GM18507 (cell line): ENCODE results near the gene RGS6.

Experiments used
- DNase-seq: peaks from one replicate; pipeline ENCODE4 v3.0.0; 2011; ENCODE audit warnings: low read depth; ENCODE audit not compliant: insufficient read length; ENCODE audit errors: extremely low spot score
- FAIRE-seq: peaks from 2 replicates; lab custom pipeline; 2011; peaks lifted over from hg19 to GRCh38; lab: Jason Lieb, UNC

The RGS6 gene

DNA sequence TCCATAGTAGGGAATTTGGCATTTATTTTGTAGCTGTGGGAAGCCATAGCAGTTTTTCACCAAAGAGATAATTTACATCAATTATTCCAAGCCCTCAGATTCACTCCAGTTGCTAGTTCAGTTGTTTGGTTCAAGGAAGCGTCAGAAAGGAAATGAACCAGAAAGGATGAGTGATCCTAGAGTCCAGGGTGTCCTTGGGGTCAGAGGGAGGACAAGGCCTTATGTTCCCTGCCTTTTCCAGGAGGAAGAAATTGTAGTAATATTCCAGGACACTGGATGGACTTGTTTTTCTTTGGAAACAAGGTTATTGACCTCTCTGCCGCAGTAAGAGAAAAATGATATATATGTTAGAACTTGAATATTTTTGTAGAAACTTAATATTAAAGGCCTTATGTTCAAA, 409.5 kb downstream of the RGS6 start:
- no peak for DNase-seq

DNA sequence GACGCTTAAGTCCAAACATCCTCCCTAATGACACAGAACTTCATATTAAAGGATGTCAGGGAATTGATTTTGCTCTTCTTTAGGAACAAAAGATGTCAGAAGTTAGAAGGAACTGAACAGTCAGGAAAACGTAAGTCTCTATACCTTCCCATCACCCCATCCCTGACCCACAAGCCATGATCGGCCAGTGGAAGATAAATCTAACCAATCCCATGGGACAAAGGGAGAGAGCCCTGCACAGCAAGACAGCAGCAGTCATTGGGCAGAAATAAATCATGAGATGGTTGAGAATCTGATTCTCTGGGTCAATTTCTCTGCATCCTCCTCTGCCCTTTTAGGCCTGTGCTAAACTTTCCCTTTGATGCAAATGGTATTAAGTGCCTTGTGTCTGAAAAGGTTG, 414.9 kb downstream of the RGS6 start:
- FAIRE-seq (no peak), DNase-seq (no peak)

More for the DNA sequence above, 409.5 kb downstream of the RGS6 start:
- no peak for FAIRE-seq

DNA sequence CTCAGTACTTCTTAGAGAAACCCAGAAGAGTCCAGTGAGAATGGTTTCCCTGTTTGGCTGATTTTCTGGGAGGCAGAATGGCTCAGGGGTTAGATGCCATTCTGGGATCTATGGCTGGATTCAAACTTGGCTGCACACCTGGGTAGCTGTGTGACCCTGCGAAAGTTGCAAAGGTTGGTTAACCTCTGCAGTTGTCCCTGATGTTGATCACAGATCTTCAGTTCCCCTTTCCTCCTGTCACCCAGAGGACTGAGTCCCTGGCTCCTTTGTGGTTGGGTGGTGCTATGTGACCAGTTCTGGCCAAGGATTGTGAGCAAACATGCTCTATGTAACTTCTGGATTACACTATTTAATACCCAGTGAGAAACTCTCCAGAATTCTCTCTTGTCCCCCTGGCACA, 418.0 kb downstream of the RGS6 start:
- no peak for FAIRE-seq

DNA sequence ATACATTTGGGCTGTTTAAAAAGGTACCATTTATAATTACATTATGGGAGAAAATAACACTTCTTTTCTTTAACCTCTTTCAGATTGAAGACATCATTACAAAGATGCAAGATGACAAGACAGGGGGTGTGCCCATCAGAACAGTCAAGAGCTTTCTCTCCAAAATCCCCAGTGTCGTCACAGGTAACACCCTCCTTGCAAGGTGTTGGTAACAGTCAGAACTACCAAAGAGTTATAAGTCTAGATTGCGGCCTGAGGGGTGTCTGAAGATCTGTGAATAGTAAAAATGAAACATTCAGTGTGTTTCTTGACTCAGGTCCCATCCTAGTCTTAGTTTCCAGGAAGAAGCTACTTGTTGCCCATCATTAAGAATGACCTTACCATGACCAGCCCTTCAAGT, 419.8 kb downstream of the RGS6 start:
- no peak for DNase-seq
- no peak for FAIRE-seq

More for the DNA sequence above, 418.0 kb downstream of the RGS6 start:
- no peak for DNase-seq

DNA sequence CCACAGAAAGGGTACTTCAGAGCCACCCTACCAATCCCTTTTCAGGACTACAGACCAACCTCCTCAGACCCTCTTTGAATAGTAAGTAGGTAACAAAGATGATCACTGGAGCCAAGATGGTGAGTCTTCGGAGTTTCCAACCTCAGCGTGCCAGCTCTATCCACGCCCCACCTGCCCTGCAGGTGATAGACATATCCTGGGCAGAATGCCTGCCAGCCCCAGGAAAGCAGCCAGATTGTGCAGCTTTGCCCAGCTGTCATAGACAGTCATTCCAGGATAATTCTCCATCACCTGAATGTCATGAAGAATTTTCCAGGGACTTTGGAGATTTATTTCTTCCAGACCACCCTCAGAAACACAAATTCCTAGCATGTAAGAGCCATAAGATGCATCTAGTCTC, 434.4 kb downstream of the RGS6 start:
- no peak for DNase-seq
- FAIRE-seq = no peak

DNA sequence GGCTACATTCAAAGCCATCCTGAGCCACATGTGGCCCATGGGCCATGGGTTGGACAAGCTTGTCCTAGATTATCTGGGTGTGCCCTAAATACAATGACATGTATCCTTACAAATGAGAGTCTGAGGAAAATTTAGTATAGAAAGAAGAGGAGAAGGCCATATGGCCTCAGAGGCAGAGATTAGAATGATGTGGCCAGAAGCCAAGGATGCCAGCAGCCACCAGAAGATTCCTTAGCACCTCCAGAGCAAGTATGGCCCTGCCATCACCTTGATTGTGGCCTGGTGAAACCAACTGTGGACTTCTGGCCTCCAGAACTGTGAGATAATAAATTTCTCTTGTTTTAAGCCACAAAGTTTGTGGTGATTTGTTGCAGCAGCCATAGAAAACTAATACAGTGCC, 436.9 kb downstream of the RGS6 start:
- no peak for DNase-seq
- no peak for FAIRE-seq

DNA sequence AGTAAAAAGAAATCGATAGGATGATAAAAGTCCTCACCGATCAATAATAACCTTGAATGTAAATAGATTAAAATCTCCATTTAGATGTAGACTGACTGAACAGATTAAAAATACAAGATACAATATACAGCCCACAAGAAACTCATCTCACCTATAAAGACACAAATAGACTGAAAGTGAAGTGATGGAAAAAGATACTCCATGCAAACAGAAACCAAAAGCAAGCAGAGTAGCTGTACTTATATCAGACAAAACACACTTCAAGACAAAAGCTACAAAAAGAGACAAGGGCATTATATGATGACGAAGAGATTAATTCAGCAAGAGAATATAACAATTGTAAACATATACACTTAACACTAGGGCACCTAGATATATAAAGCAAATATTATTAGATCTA, 444.8 kb downstream of the RGS6 start:
- FAIRE-seq (no peak), DNase-seq (no peak)

DNA sequence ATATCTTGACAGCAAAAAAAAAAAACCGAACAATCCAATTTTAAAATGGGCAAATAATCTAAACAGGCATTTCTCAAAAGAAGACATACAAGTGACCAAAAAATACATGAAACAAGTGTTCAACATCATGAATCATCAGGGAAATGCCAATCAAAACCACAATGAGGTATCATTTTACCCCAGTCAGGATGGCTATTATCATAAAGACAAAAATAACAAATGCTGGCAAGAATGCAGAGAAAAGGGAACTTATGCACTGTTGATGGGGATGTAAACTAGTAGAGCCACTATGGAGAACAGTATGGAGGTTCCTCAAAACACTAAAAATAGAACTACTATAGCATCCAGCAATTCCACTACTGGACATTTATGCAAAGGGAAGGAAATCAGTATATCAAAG, 448.2 kb downstream of the RGS6 start:
- DNase-seq (no peak), FAIRE-seq (no peak)

DNA sequence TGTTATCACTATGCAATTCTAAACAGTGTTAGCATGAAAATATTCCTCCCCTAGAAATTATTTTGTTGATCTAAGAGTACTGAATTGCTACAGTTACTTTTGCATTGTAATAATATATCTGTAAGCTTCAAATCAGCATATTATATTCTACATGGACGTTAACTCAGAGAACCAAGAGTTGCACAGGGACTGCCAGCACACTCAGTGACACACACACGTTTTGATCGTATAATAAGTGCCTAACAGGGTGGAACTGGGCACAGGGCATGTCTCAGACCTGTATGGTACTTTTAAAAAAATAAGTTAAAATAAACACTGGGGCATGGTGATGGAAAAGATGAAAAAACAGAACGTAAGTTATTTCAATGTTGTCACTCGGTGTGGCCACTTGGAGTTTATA, 451.6 kb downstream of the RGS6 start:
- no peak for FAIRE-seq
- DNase-seq = no peak

DNA sequence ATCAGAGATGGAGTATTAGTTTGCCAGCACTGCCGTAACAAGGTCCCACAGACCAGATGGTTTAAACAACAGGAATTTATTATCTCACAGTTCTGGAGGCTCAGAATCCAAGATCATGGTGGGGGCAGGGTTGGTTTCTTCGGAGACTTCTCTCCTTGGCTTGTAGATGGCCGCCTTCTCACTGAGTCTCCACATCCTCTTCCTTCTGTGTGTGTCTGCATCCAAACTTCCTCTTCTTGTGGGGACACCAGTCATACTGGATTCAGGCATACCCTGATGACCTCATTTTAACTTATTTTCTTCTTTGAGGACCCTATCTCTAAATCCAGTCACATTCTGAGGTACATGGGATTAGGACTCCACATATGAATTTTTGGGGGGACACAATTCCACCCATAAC, 455.5 kb downstream of the RGS6 start:
- no peak for DNase-seq

DNA sequence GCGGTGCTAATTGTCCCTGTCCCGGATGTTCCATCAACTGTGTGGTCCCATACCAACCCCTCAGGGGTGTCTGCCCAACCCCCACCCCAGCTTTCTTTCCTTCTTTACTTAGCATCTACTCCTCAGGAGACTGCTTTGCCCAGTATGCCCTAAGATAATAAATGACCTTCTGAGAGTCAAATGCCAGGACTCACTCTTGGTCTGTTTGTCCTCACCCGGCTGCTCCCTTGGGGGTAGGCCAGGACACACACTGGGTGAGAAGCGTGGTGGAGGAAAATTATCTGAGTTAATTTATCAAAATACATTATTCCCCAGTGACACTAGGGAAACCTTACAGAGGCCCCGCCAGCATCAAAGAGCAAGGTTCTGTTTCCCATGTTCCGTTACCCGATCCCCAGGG, 457.0 kb downstream of the RGS6 start:
- DNase-seq (no peak), FAIRE-seq (no peak)

More for the DNA sequence above, 455.5 kb downstream of the RGS6 start:
- no peak for FAIRE-seq

DNA sequence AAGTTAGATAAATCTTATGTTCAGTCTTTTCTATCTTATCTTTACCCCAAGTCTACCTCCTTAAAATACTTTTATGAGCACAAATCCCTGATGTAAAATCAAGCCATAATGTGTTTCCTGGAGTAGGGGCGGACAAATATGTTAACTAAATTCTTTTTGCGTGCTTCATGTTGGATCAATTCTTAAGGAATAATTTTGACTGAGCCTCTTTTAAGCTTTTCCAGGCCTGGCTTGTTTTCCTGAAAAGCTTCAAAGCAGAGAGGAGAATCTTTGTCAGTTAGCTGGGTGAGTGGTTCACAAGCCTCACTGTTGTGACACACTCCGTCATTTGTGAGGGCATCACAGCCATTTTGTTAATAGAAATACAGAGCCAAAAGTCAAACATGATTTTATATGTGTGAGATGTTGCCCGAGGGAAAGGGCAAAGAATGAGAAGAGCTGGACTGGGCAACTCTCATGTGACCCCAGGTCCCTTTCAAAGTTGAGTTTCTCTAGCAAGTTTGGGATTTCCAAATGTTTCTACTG, 468.9 kb downstream of the RGS6 start:
- FAIRE-seq (no peak), DNase-seq (no peak)

DNA sequence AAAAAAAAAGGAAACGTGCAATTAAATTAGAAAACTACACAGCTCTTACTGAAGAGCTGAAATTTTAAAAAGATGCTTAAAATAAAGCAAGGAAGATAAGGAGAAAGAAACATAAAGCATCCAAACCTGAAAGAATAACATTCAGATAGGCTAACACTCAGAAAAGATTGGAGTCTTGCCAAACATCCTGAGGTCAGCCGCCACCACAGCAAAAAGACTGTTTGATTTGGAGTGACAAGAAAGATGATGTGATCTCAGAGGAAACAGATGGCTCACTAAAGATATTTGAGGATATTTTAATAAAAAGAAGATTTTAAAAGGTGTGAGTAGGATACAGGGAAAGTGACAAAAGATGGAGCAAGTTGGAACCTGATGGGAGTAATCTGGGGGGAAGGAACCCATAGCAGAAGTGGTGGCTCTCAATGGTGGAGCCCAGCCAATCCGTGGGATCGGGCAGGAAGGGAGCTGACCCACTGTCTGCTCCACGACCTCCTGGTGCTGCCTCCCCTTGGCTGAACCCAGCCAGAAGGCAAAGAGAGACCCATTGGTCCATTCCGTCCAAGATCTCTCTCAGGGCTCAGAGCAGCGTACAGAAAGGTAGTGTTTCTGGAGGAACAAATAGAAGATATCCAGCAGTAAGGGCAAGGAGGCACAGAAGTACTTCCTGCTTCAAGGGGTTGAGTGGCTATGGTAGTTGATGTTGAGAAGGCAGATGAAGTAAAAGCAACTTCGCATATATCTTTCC, 469.6 kb downstream of the RGS6 start:
- DNase-seq (no peak), FAIRE-seq (no peak)

DNA sequence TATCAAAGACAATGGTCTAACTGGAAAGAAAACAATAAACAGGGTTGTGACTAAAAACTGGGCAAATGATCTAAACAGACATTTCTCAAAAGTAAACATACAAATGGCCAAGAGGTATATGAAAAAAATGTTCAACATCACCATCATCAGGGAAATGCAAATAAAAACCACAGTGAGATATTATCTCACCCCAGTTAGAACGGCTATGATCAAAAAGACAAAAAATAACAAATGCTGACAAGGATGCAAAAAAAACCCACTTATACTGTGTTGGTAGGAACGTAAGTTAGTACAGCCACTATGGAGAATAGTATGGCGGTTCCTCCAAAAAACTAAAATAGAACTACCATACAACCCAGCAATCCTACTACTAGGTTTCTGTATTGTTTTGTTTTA, 470.1 kb downstream of the RGS6 start:
- DNase-seq (no peak), FAIRE-seq (no peak)

DNA sequence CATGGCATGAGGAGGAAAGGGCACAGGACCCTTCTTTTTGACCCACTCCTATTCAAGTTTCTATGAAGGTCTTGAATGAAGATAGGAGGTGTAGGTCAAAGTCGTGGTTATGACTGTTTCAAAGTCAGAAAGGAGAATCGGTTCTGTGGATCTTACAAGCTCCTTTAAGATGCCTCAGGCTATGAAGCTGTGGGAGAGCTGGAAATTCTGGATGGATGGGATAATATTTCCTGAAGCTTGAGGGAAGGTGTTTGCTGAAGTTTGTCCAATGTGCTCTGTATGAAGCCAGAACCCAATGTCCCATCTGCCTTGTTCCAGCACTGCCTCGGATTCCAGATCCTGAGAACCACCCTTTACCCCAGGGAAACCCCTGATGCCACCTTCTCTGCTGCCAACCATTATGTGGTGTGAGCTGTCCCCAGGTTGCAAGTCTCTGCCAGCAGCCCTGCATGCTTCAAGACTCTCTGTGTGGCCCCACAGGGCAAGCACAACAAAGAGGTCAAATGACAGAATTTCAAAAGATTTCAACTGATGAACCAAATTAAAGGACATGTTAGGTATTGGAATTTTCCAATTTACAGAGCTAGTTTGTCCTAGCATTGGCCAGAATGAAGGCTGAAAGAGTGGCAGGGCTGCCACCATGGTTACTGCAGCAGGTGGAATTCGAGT, 472.0 kb downstream of the RGS6 start:
- no peak for FAIRE-seq

DNA sequence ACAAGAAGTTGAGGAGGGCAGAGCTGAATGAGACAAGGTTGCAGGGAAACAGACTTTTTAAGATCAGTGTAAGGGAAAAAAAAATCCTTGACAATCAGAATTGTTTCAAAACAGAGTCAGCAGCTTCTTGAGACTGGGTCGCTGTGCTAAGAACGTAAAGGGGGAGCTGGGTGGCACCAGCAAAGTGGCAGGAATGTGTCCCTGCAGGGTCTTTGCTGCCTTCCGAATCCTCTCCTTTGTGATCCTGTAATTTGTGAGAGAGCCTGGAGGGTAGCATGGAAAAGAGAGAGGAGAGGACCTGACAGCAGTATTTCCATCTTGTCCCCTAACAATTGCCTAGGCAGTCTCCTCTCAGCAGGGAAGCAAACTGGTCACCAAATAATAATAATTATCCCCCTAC, 472.8 kb downstream of the RGS6 start:
- no peak for FAIRE-seq
- no peak for DNase-seq

More for the DNA sequence above, 472.0 kb downstream of the RGS6 start:
- no peak for DNase-seq

DNA sequence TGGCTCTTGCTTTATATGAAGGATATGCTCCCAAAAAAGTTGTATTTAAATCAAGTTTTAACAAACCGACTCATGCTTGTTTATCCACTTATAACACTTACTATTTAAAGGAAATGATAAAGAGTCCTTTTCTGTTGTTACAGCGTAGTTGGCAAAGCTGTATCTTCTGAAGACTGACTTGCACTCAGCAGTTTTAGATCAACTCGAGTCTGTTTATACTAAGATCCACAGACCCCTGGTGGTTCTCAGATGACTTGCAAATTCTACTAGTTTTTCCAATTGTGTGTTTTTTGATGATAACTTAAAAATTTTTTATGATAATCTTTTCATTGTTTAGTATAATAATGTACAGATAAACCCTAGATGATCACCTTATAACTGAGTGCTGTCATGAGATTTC, 475.8 kb downstream of the RGS6 start:
- no peak for FAIRE-seq

DNA sequence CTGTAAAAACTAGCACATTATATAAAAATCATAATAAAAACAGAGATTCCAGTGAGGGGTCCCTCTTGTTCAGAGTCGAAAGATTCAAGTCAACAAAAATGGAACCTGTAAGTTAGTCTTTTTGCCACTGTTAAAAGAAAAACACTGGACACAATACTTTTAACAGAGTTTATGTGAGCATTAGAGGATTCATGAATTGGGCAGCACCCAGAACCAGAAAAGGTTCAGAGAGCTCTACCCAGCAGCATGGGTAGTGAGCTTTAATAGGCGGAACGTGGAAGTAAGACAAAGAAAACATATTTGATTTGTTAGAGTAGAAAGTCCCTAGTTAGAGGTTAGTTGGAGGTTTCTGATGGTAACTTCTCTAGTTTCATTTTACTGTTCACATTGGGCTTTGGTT, 476.8 kb downstream of the RGS6 start:
- DNase-seq (no peak), FAIRE-seq (no peak)

More for the DNA sequence above, 475.8 kb downstream of the RGS6 start:
- DNase-seq = no peak

DNA sequence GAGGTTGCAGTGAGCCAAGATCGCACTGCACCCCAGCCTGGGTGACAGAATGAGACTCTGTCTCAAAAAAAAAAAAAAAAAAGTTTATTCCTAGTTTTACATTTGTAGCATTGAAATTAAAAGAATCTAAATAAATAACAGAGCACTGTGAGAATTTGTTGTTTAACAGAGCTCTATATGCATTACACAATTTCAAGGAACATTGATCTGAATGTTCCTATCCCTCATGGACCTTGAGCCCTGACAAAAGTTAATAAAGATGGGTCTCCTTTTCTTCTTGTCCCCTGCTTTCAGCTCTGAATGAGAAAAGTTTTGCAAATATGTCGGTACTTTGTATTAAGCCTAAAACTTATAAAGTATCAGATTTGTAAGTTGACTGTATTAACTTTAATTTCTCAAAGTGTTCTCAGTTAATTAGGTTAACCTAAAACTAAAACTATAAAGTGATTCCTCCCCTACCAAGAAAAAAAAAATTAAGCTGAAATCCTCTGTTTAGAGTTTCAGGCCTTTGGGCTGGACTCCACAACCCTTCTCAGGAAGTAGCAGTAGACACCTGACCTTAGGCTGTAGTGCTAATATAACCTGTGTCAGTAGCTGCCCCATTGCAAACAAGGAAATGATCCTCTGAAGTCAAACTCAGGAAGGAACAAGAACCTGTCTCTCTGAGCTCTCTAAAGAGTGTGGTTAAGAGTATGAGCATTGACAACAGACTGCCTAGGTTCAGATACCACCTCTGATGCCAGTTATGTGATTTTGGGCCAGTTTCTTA, 484.0 kb downstream of the RGS6 start:
- DNase-seq = no peak
- no peak for FAIRE-seq

DNA sequence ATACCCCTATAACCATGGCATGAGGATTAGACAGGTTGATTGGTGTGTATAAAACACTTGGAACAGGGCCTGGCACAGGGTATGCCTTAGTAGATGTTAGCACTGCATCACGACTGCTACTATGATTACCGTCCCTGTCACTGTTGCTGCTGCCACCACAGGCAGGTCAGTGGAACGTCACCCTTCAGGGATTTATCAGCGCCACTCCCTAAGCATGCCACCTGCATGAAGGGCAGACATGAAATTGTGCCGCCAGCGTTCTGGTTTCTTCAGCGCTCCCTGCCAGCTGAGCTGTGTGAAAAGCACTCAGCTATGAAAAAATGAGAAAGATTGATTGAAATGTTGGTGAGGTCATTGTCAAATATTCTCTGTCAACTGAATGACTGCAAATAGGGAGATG, 484.7 kb downstream of the RGS6 start:
- no peak for DNase-seq
- FAIRE-seq = no peak
